ENCODE results near the gene CHRNE. TPM values are rescaled to one million over a fixed set of nuclear protein-coding genes. Genes with fewer than 3 reads are reported as not detected.

Gene CHRNE
- total and polyA plus RNA-seq, 2 of the 13 experiments (the other 11 are each of a cell fraction or from before 2014, with no cell fraction given): 0.53 to 0.59 TPM

- TF ChIP-seq FOXO4 (CRISPR knock-in tag; conservative IDR thresholded peaks at IDR 0.05) (0 out of 2 replicates have a peak, but pooled peaks have one; percentile 9), DBP (CRISPR knock-in tag; IDR thresholded peaks at IDR 0.05; ENCODE audit: not compliant biosample characterization) (no peak), DR1 (CRISPR knock-in tag; IDR thresholded peaks at IDR 0.05) (no peak; the same call in 1 of the 2 replicates), ZNF607 (CRISPR knock-in tag; IDR thresholded peaks at IDR 0.05; ENCODE audit: borderline replicate concordance) (0 out of 2 replicates have a peak, but pooled peaks have one; percentile 4), SP5 (CRISPR knock-in tag; IDR thresholded peaks at IDR 0.05; ENCODE audit: borderline replicate concordance, low read depth) (no peak), ZNF768 (CRISPR knock-in tag; IDR thresholded peaks at IDR 0.05) (peak; percentile 58; the same call in 1 of the 2 replicates), ETS1 (CRISPR knock-in tag; IDR thresholded peaks at IDR 0.05) (no peak), KDM4B (CRISPR knock-in tag; IDR thresholded peaks at IDR 0.05) (0 out of 2 replicates have a peak, but pooled peaks have one; percentile 39), ZBTB20 (CRISPR knock-in tag; IDR thresholded peaks at IDR 0.05; ENCODE audit: borderline replicate concordance, low read depth) (no peak), HNF1B (CRISPR knock-in tag; IDR thresholded peaks at IDR 0.05) (no peak), ZNF598 (CRISPR knock-in tag; IDR thresholded peaks at IDR 0.05; ENCODE audit: borderline replicate concordance) (0 out of 2 replicates have a peak, but pooled peaks have one; percentile 24), ZNF564 (CRISPR knock-in tag; IDR thresholded peaks at IDR 0.05) (no peak), ZNF615 (CRISPR knock-in tag; IDR thresholded peaks at IDR 0.05; ENCODE audit: borderline replicate concordance) (no peak; the same call in 1 of the 2 replicates), XBP1 (CRISPR knock-in tag; IDR thresholded peaks at IDR 0.05) (no peak), CCAR2 (optimal IDR thresholded peaks at IDR 0.05; ENCODE audit: low read depth, low read length) (no peak), ZNF572 (CRISPR knock-in tag; IDR thresholded peaks at IDR 0.05) (no peak), KLF11 (CRISPR knock-in tag; IDR thresholded peaks at IDR 0.05) (no peak), EEA1 (CRISPR knock-in tag; IDR thresholded peaks at IDR 0.05; ENCODE audit: borderline replicate concordance) (no peak), TARDBP (CRISPR knock-in tag; IDR thresholded peaks at IDR 0.05) (peak; percentile 37; the same call in 1 of the 2 replicates), ZNF292 (CRISPR knock-in tag; IDR thresholded peaks at IDR 0.05; ENCODE audit: borderline replicate concordance, low read depth) (peak; percentile 86; the same call in 1 of the 2 replicates), ZNF20 (CRISPR knock-in tag; IDR thresholded peaks at IDR 0.05) (no peak), SKI (IDR thresholded peaks at IDR 0.05; ENCODE audit: partially characterized antibody) (no peak), TRIM22 (IDR thresholded peaks at IDR 0.05) (no peak)
Measured at GRCh38 chr17:4908301-4908700, 5.4 kb upstream of the CHRNE start (continued).
